Keratinocyte (primary cell): ENCODE data around the gene DENND4C. TPM values are rescaled to one million over a fixed set of nuclear protein-coding genes. Genes with fewer than 3 reads are reported as not detected.

Experiments
- DNase-seq: peaks from one replicate; pipeline ENCODE4 v3.0.0-alpha.2; 2011; ENCODE audit warnings: low read depth, missing footprints, low spot score
- FAIRE-seq: peaks from 2 replicates; lab custom pipeline; 2011; peaks lifted over from hg19 to GRCh38; lab: Jason Lieb, UNC
- H2AFZ ChIP-seq: 2 replicates; pipeline ENCODE4 v1.6.0; 2012; ENCODE audit warnings: low read length, control low read depth, inconsistent platforms; ENCODE audit not compliant: control insufficient read depth
- H3K27ac ChIP-seq: 2 replicates; pipeline ENCODE4 v1.5.1; 2011; ENCODE audit warnings: low read length; ENCODE audit not compliant: control insufficient read depth, insufficient read depth
- H3K27me3 ChIP-seq: 3 replicates; pipeline ENCODE4 v1.6.0; 2011; ENCODE audit warnings: low read length; ENCODE audit not compliant: control insufficient read depth, insufficient read depth; ENCODE audit errors: extremely low read depth
- H3K36me3 ChIP-seq, 2 experiments: 2 replicates in 1 of 2; 3 replicates in 1 of 2; pipeline ENCODE4 v1.5.1; 2011; ENCODE audit warnings: low read length in 2 of 2, mild to moderate bottlenecking in 1 of 2; ENCODE audit not compliant: control insufficient read depth in 2 of 2, insufficient read depth in 2 of 2; ENCODE audit errors: extremely low read depth in 1 of 2
- H3K4me1 ChIP-seq: 3 replicates; pipeline ENCODE4 v1.5.1; 2011; ENCODE audit warnings: low read length; ENCODE audit not compliant: control insufficient read depth, insufficient read depth; ENCODE audit errors: extremely low read depth
- H3K4me2 ChIP-seq: 3 replicates; pipeline ENCODE4 v1.6.0; 2011; ENCODE audit warnings: low read depth, low read length; ENCODE audit not compliant: control insufficient read depth, insufficient read depth; ENCODE audit errors: extremely low read depth
- H3K4me3 ChIP-seq, 3 experiments: fragments of 200-600 bp in 1 of 3; sonication (generic) in 1 of 3; 2 replicates in 2 of 3; 3 replicates in 1 of 3; pipeline ENCODE4 v1.5.1; 2011 to 2016; ENCODE audit warnings: low read length in 3 of 3, mild to moderate bottlenecking in 3 of 3, control low read depth in 2 of 3, inconsistent platforms in 1 of 3, low read depth in 1 of 3, mixed read lengths in 1 of 3, mixed run types in 1 of 3, moderate library complexity in 1 of 3; ENCODE audit not compliant: control insufficient read depth in 2 of 3, insufficient read depth in 2 of 3; ENCODE audit errors: extremely low read depth in 1 of 3
- H3K79me2 ChIP-seq: 2 replicates; pipeline ENCODE4 v1.6.0; 2012; ENCODE audit warnings: low read length; ENCODE audit not compliant: control insufficient read depth, insufficient read depth
- H3K9ac ChIP-seq: 3 replicates; pipeline ENCODE4 v1.6.0; 2011; ENCODE audit warnings: low read length; ENCODE audit not compliant: control insufficient read depth, insufficient read depth; ENCODE audit errors: extremely low read depth
- H3K9me1 ChIP-seq: 3 replicates; pipeline ENCODE4 v1.6.0; 2011; ENCODE audit warnings: low read length; ENCODE audit not compliant: control insufficient read depth, insufficient read depth; ENCODE audit errors: extremely low read depth
- H3K9me3 ChIP-seq: 2 replicates; pipeline ENCODE4 v1.5.1; 2012; ENCODE audit warnings: low read depth, low read length; ENCODE audit not compliant: control insufficient read depth
- H4K20me1 ChIP-seq: 3 replicates; pipeline ENCODE4 v1.6.0; 2011; ENCODE audit warnings: low read length; ENCODE audit not compliant: control insufficient read depth, insufficient read depth; ENCODE audit errors: extremely low read depth
- CTCF ChIP-seq, 3 experiments: IDR thresholded peaks in 1 of 3; conservative IDR thresholded peaks in 1 of 3; optimal IDR thresholded peaks in 1 of 3; 2 replicates in 2 of 3; 3 replicates in 1 of 3; pipeline versions ENCODE3 to v1.5.1; 2011; ENCODE audit warnings: low read length in 3 of 3, mild to moderate bottlenecking in 3 of 3, moderate library complexity in 2 of 3, control low read depth in 1 of 3, inconsistent platforms in 1 of 3; ENCODE audit not compliant: insufficient read depth in 2 of 3; ENCODE audit errors: extremely low read depth in 1 of 3
- EZH2 ChIP-seq: IDR thresholded peaks from one replicate; pipeline ENCODE4 v1.6.1; 2012; ENCODE audit warnings: inconsistent platforms, mild to moderate bottlenecking, low read length, moderate library complexity
- dilution Hi-C: fragments of 300-500 bp; cut with MboI; formaldehyde crosslinking; loops from one replicate; pipeline ENCODE4 v1.7.0; 2020; ENCODE audit warnings: low sequenced_read_pairs; ENCODE audit not compliant: extremely low pct_ligation_motif_present
- polyA plus RNA-seq, 5 experiments: library from polyadenylated mRNA; depleted of rRNA in 3 of 5; stranded (reverse) in 3 of 5; stranded (forward) in 1 of 5; unstranded in 1 of 5; fragments of >200 nt; gene quantifications; 1 replicate in 1 of 5; 2 replicates in 3 of 5; 3 replicates in 1 of 5; pipeline versions ENCODE4 v1.2.1 to v1.2.3, GENCODE V29; 2011 to 2012; ENCODE audit warnings: missing spikeins in 2 of 5, low read depth in 1 of 5, low replicate concordance in 1 of 5

Gene DENND4C
- polyA plus RNA-seq, 1 donor (not counting 4 experiments of a cell fraction or from before 2014, with no cell fraction given): 25.6 TPM

GRCh38 chr9:19409401-19410194, 179.1 kb downstream of the DENND4C start:
- H3K36me3 ChIP-seq: no peaks in the 10 kb centered on the region
- H3K4me1 ChIP-seq: peaks cover 15% of the 10 kb centered on the region
- H3K79me2 ChIP-seq: no peaks in the 10 kb centered on the region
- peak overlapping the region; percentile 90 for H2AFZ ChIP-seq
- H3K4me3 ChIP-seq: peak overlapping the region; percentile 47 to 79 (median 60)
- peak overlapping the region; percentile 62 for H3K9ac ChIP-seq
- no peak overlapping the region for H3K27ac ChIP-seq
- TF ChIP-seq CTCF (optimal IDR thresholded peaks at IDR 0.05 in 1 of 3, IDR thresholded peaks at IDR 0.05 in 1 of 3, conservative IDR thresholded peaks at IDR 0.05 in 1 of 3; ENCODE audit: extremely low read depth in 1 of 3, insufficient read depth in 2 of 3, low read length in 3 of 3): peak in 1 of 3 experiments; percentile 29
- TF ChIP-seq EZH2: no peak
- FAIRE-seq: no peak
- H3K9me1 ChIP-seq: no peaks in the 10 kb centered on the region
- peak overlapping the region; percentile 89 for H3K4me2 ChIP-seq
- H3K9me3 ChIP-seq: no peaks in the 10 kb centered on the region
- DNase-seq: no peak
- no peaks in the 10 kb centered on the region for H4K20me1 ChIP-seq
- dilution Hi-C loops: no loop called here
- H3K27me3 ChIP-seq: no peaks in the 10 kb centered on the region

- Histone ChIP-seq H3K4me1 (peaks cover 14% of the 10 kb centered on the region), H3K9ac (no peak overlapping the region), H4K20me1 (no peaks in the 10 kb centered on the region), H3K27me3 (no peaks in the 10 kb centered on the region), H3K27ac (no peak overlapping the region), H3K36me3 (no peaks in the 10 kb centered on the region), H3K79me2 (no peaks in the 10 kb centered on the region), H3K4me2 (peak overlapping the region; percentile 89), H2AFZ (no peak overlapping the region), H3K9me1 (no peaks in the 10 kb centered on the region), H3K4me3 (peak overlapping the region in 2 of 3 experiments; percentile 47 to 79), H3K9me3 (no peaks in the 10 kb centered on the region)
- dilution Hi-C loops: no loop called here
- TF ChIP-seq EZH2 (no peak), CTCF (optimal IDR thresholded peaks at IDR 0.05 in 1 of 3, IDR thresholded peaks at IDR 0.05 in 1 of 3, conservative IDR thresholded peaks at IDR 0.05 in 1 of 3; ENCODE audit: extremely low read depth in 1 of 3, insufficient read depth in 2 of 3, low read length in 3 of 3) (no peak)
- FAIRE-seq (no peak), DNase-seq (no peak)
Measured at GRCh38 chr9:19410195-19410503, 179.7 kb downstream of the DENND4C start.
